NCI-H748 (cell line): Measurements from ENCODE around the gene SMPD2.

Source experiments
- DNase-seq: peaks from one replicate; lab custom pipeline; 2025; ENCODE audit not compliant: unreplicated experiment; lab: John Stamatoyannopoulos, UW

SMPD2 gene

GRCh38 chr6:109483735-109484057 is 43.2 kb downstream of the SMPD2 start:
- DNase-seq = peak; percentile 42

GRCh38 chr6:109484122-109484521 is 43.6 kb downstream of the SMPD2 start:
- DNase-seq = no peak

GRCh38 chr6:109485266-109485935 is 44.9 kb downstream of the SMPD2 start:
- no peak for DNase-seq

DNA sequence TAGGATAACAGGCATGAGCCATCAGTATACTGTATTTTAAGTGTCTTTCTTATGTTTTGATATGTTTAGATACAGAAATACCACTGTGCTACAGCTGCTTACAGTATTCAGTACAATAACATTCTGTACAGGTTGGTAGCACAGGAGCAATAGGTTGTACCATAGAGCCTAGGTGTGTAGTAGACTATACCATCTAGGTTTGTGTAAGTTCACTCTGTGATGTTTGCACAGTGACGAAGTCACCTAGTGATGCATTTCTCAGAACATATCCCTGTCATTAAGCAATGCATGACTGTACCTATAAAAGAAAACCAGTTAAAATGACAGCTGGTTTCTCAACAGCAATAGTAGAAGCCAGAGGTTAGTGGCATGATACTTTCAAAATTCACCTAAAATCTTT is 45.5 kb downstream of the SMPD2 start:
- no peak for DNase-seq

- no peak for DNase-seq
These were observed 47.5 kb downstream of the SMPD2 start for GRCh38 chr6:109488001-109488400.

DNA sequence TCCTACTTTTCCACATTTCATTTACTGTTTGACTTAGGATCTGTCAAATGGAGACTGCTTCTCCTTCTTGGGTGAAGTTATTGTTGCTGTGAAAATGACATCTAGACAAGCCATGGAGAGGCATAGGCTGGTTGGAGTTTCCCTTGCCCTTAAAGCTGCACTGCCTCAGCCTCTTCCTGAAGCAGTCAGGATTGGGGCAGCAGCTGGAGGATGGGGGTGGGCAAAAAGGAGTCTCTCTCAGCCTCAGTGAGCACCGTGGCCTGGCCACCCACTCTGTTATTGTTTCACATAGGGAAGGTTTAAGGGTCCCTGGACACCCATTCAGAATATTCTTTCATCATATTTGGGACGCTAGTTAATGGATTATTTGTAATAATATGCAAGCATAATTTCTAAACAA is 50.2 kb downstream of the SMPD2 start:
- no peak for DNase-seq

- no peak for DNase-seq
These were observed 50.8 kb downstream of the SMPD2 start for GRCh38 chr6:109491207-109491938.
